Measurements from ENCODE around the gene UNC80. TPM values are rescaled to one million over a fixed set of nuclear protein-coding genes. Genes with fewer than 3 reads are reported as not detected.

The UNC80 gene
- polyA plus RNA-seq, 3 donors = under 0.01 TPM; not detected in 2

DNA sequence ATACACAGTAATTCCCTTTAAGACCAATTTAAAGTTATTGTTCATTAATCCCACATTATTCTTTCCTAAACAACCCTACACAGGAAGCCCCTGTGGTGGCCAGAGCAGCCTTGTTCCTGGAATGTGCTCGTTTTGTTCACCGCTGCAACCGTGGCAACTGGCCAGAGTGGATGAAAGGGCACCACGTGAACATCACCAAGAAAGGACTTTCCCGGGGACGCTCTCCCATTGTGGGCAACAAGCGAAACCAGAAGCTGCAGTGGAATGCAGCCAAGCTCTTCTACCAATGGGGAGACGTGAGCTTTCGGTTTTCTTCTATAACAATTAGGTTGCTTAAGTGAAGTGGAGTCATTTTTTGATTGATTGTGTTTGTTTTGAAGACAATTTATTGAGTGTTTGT lies 101.0 kb downstream of the UNC80 start:
- Mint-ChIP-seq H3K36me3 (no peaks in the 10 kb centered on the region), H3K27ac (no peak overlapping the region), H3K4me1 (no peaks in the 10 kb centered on the region), H3K9me3 (peaks cover 0 to 4% (median 0%) of the 10 kb centered on the region in 7 donors), H3K27me3 (ENCODE audit: low read depth in 3 of 3) (peaks cover 0 to 2% (median 0%) of the 10 kb centered on the region in 3 donors), H3K4me3 (no peak overlapping the region)
- Histone ChIP-seq H3K4me3 (replicated peaks in 1 of 3; ENCODE audit: low read depth in 2 of 3, low read length in 3 of 3) (no peak overlapping the region), H3K9me3 (replicated peaks in 1 of 2; ENCODE audit: control insufficient read depth in 1 of 2, insufficient read depth in 1 of 2, low read length in 2 of 2) (no peaks in the 10 kb centered on the region), H3K79me2 (ENCODE audit: insufficient read depth, low read length) (no peaks in the 10 kb centered on the region), H3K9ac (ENCODE audit: insufficient read depth, low read length, poor library complexity, severe bottlenecking) (no peak overlapping the region), H3K27me3 (ENCODE audit: control insufficient read depth in 2 of 2, insufficient read depth in 2 of 2, low read length in 2 of 2) (no peaks in the 10 kb centered on the region), H4K20me1 (ENCODE audit: insufficient read depth, low read length) (no peaks in the 10 kb centered on the region), H3K27ac (ENCODE audit: low read depth in 1 of 2, low read length in 2 of 2) (no peak overlapping the region), H3K4me1 (ENCODE audit: control insufficient read depth in 1 of 2, insufficient read depth in 2 of 2, low read length in 2 of 2) (no peaks in the 10 kb centered on the region), H3K36me3 (replicated peaks in 1 of 2; ENCODE audit: control insufficient read depth in 1 of 2, insufficient read depth in 2 of 2, low read length in 2 of 2) (no peaks in the 10 kb centered on the region), H3K4me2 (replicated peaks; ENCODE audit: extremely low read depth, low read length, poor library complexity, severe bottlenecking) (no peak overlapping the region), H2AFZ (ENCODE audit: insufficient read depth, low read depth, low read length, poor library complexity, severe bottlenecking) (no peak overlapping the region)
- TF ChIP-seq CTCF (IDR thresholded peaks at IDR 0.05) = no peak
- DNase-seq = no peak
- WGBS (ENCODE audit: insufficient coverage) = 76% methylated on average over 7 of the region's 9 CpGs
- intact Hi-C loops (cut with micrococcal nuclease) = no loop called here

DNA sequence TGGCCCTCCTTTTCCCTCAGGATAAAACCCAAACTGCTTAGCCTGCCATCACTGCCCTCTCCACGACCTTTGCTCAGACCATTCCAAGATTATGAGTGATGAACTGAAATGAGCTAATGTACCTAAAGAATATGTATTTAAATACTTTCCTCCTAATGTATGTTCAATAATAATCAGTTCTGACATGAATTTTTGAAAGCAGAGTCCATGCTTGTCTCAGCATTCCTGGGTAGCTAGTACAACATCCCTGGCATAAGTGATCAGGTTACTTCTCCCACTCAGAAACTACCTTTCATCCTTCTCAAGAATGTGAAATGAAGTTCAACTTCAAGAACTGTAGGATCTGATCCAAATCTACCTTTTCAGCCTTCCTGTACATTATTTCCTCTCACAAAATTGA lies 103.6 kb downstream of the UNC80 start:
- H3K36me3 Mint-ChIP-seq = no peaks in the 10 kb centered on the region
- Histone ChIP-seq H3K36me3 (replicated peaks in 1 of 2; ENCODE audit: control insufficient read depth in 1 of 2, insufficient read depth in 2 of 2, low read length in 2 of 2) (no peaks in the 10 kb centered on the region), H4K20me1 (ENCODE audit: insufficient read depth, low read length) (no peaks in the 10 kb centered on the region), H3K4me2 (replicated peaks; ENCODE audit: extremely low read depth, low read length, poor library complexity, severe bottlenecking) (no peak overlapping the region), H2AFZ (ENCODE audit: insufficient read depth, low read depth, low read length, poor library complexity, severe bottlenecking) (no peak overlapping the region), H3K4me3 (replicated peaks in 1 of 3; ENCODE audit: low read depth in 2 of 3, low read length in 3 of 3) (no peak overlapping the region), H3K79me2 (ENCODE audit: insufficient read depth, low read length) (no peaks in the 10 kb centered on the region), H3K27me3 (ENCODE audit: control insufficient read depth in 2 of 2, insufficient read depth in 2 of 2, low read length in 2 of 2) (no peaks in the 10 kb centered on the region), H3K9ac (ENCODE audit: insufficient read depth, low read length, poor library complexity, severe bottlenecking) (no peak overlapping the region), H3K4me1 (ENCODE audit: control insufficient read depth in 1 of 2, insufficient read depth in 2 of 2, low read length in 2 of 2) (no peaks in the 10 kb centered on the region), H3K27ac (ENCODE audit: low read depth in 1 of 2, low read length in 2 of 2) (no peak overlapping the region), H3K9me3 (replicated peaks in 1 of 2; ENCODE audit: control insufficient read depth in 1 of 2, insufficient read depth in 1 of 2, low read length in 2 of 2) (no peaks in the 10 kb centered on the region)
- no peak overlapping the region for H3K27ac Mint-ChIP-seq
- peaks cover 1 to 4% (median 2%) of the 10 kb centered on the region in 3 donors for H3K27me3 Mint-ChIP-seq (ENCODE audit: low read depth in 3 of 3)
- no peak for TF ChIP-seq CTCF (IDR thresholded peaks at IDR 0.05)
- no peaks in the 10 kb centered on the region for H3K4me1 Mint-ChIP-seq
- no CpG with 5 or more reads among the region's 1 CpG for WGBS (ENCODE audit: insufficient coverage)
- DNase-seq = no peak
- intact Hi-C loops (cut with micrococcal nuclease) = no loop called here
- no peak overlapping the region for H3K4me3 Mint-ChIP-seq
- peaks cover 0 to 4% (median 0%) of the 10 kb centered on the region in 7 donors for H3K9me3 Mint-ChIP-seq
